GM15510 (cell line): ENCODE data around the gene RPS2.

Experiments
- POLR2A ChIP-seq: IDR thresholded peaks from 3 replicates; pipeline ENCODE4 v1.6.1; 2011; ENCODE audit warnings: borderline replicate concordance; ENCODE audit not compliant: insufficient read length; ENCODE audit errors: extremely low read depth

RPS2 gene

DNA sequence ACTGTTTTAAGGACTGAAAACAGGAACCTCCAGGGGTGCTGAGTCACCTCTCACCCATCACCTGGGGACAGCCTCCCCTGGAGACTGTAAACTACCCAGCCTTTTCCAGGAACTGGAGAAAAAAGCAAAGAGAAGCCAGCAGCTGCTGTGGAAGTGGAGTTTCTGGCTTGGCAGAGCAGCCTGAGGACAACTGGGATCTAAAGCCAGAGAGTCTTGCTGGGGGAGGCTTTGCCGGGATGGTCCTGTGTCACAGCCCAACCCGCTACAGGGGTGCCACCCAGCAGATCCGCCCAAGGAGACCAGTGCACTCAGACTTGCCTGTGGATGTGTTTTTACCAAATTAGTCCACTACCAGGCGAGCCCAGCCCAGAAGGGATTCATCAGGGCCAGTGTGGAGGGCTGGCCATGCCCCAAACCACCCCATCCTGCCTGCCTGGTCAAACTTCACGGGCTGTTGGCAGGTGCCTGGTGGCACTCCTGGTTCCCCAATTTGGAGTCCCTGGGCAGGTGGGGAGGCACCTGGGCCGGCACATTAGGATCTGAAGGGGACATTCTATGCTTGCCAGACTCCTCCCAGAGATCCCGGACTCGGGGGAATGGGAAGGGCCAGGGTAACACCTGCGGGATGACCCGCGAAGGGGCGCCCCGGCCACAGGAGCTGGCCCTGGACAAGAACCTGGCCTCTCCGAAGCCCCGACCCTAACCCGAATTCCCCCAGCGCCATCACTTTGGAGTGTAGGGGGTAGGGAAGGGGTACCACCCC lies 22.4 kb downstream of the RPS2 start:
- no peak for TF ChIP-seq POLR2A

DNA sequence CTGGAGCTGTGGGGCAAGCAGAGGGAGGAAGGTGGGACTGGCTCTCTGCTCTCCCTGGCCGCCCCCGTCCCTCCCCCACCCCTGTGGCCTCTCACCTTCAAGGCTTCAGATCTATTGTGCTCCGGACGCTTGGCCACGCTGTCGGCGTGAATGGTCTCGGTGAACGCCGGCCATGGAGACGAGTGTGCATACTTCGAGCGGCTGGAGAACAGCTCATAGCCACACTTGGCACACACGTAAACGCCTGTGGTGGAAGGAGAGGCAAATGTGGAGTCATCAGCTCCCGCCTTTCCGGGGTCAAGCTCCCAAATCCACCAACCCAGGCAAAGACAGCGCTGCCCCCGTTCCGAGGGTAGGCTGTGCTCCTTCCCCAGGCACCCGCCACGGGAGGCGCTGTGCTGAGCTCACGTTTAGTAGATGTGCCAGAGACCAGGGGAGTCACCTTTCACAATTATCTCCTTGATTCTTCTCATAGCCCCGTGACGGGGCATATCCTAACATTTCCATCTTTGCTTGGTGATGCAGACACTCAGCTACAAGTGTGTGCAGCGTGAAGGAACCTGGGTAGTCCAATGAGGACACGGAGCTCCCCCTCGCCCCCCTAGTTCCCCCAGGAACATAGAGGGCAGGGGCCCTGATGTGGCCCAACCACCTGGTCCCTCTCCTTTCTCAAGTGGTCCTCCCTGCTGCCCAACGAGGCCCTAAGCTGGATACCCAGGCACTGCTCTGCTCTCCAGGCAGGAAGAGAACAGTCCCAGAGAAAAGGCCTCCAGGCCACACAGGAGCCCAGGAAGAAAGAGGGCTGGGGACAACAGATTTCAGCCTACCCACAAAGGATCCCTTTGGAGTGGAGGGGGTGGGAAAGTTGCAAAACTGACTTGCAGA lies 23.2 kb downstream of the RPS2 start:
- no peak for TF ChIP-seq POLR2A

DNA sequence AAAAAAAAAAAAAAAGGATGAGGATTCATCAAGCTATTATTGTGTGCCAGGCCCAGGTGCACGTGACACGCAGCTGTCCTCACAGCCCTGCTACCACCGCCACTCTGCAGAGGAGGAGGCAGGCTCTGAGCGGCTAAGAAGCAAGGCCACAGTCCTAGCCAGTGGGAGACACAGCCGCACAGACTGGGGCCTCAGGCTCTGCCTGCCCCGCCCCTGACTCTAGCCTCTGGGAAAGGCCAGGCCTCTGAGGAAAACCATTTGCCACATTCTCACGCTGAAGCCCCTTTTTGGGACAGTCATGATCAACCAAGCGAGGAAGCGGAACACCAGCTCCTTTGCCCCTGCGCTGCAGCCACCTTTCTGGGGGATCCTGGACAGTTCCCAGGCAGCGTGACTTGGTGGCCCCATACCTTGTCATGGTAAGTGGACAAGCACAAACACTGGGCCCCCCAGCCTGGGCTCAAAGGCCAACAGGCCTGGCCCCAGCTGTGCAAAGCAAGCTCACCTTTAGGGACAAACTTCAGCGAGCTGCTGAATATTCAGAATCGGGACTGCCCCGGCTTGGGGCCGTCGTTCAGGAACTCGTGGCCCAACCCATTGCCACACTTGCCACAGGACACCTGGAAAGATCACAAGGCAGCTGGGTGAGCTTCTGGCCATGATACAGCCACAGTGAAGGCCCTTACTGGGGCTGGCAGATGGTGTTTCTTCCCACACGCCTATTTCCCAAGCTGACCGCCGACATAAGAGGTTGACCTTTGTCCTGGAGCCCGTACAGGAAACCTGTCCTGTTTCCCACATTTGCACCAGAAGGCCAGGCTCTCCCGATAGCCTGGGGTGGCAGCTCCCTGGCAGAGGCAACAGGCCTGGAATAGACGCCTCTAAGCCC lies 24.1 kb downstream of the RPS2 start:
- TF ChIP-seq POLR2A = no peak

DNA sequence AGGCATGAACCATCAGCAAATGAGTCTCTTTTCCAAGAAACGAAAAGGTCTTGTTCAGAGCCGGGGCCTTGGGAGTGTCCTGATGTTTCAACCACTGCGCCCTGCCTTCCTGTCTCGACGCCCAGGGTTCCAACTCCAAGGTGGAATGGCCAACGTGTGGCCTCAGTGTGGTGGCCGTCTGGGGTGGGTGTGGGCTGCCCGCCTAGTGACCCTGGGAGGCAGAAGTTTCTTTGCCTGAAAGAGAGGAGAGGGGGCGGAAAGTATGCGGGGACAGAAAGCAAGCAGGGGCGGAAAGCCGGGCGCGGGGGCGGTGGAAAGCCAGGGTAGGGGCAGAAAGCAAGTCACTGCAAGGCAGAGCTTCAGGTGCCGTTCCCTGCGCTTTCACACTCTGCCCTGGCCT lies 25.7 kb downstream of the RPS2 start:
- no peak for TF ChIP-seq POLR2A

DNA sequence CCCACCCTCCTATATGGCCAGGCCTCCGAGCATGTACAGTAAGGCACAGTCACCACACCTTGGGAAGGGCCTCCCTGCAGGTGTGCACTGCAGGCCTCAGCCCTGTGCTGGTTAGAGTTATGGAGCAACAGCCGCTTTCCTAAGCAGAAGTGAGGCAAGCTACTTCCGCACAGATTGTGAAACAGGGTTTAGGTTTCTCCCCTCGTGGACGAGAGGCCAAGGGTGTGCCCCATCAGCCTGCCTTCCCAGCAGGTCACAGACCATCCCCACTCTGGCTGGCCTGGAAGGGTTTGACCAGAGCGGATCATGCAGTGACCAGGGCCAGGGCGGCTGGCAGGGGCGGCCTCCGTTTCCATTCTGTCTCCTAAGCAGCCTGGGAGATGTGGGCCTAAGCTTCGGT lies 26.3 kb downstream of the RPS2 start:
- no peak for TF ChIP-seq POLR2A

- no peak for TF ChIP-seq POLR2A
These were observed 27.6 kb downstream of the RPS2 start for GRCh38 chr16:1936945-1937479.

- TF ChIP-seq POLR2A = no peak
These were observed 31.4 kb downstream of the RPS2 start for GRCh38 chr16:1933097-1933661.

- TF ChIP-seq POLR2A = no peak
These were observed 32.3 kb downstream of the RPS2 start for GRCh38 chr16:1932050-1933028.

DNA sequence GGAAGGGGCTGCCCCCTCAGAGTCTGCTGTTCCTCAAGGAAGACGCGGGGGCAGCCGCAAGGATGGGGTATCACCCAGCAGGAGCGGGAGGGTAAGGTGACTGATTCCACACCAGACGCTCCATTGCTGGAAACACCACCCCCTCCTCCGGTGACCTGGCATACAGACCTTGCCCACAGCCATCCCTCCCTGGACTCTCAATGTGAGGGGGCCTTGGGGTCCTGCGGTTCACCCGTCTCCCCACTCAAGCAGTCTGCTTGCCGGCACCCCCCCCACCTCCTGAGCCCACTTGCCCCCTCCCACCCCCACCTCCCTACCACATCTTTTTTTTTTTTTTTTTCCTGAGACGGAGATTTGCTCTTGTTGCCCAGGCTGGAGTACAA lies 34.3 kb downstream of the RPS2 start:
- TF ChIP-seq POLR2A = no peak

- TF ChIP-seq POLR2A = peak; percentile 32
These were observed 34.9 kb downstream of the RPS2 start for GRCh38 chr16:1929578-1930337.

DNA sequence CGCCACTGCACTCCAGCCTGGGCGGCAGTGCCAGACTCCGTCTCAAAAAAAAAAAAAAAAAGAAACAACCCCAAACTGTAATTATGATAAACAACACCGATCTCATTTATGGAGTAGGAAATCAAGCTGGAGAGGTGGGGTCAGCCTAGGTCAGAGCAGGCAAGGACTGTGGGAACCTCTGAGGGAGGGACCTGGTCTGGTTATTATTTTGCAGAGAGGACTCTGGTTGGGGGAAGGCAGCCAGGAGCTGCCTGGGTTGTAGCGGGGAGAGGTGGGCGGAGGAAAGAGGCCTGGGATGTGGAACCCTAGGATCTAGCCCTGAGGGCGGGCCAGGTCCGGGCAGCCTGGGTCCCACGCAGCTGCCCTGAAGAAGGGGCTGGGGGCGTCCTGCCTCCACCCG lies 35.5 kb downstream of the RPS2 start:
- no peak for TF ChIP-seq POLR2A

DNA sequence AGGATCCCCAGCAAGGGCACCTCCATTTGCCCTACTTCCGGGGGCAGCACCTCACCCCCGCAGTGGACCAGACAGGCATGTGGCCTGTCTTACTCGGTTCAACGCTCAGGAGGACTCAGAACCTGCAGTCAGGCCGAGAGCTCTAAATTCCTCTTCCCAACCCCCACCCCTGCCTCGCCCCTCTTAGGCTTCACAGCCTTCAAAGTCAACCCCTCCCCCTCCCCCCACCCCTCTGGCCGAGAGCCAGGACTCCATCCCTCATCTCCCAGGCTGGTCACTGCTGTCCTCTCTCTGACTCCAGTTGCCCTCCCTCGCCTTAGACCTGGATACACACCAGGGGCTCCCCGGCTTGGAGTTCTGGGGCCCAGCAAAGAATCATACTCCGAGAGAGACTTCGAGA lies 38.4 kb downstream of the RPS2 start:
- no peak for TF ChIP-seq POLR2A
